Kidney (tissue), 14 donors: ENCODE results near the gene LMX1B. TPM values are rescaled to one million over a fixed set of nuclear protein-coding genes. Genes with fewer than 3 reads are reported as not detected.
"Not testable (repeated sequence)": the region's sequence is repeated elsewhere in the genome, so short reads cannot be mapped to it uniquely, and the experiment has no call there.

Experiments
- DNase-seq, 5 donors: peaks; one replicate each; pipeline ENCODE4 v3.0.0-alpha.2; 2013 to 2020
- FAIRE-seq: peaks from 2 replicates; lab custom pipeline; 2012; peaks lifted over from hg19 to GRCh38; lab: Jason Lieb, UNC
- H3K27ac ChIP-seq, 2 donors: one replicate each; pipeline ENCODE4 v1.7.0; 2013; ENCODE audit warnings: low read depth in 2 of 2, low read length in 2 of 2, inconsistent platforms in 1 of 2
- H3K27me3 ChIP-seq: one replicate; pipeline ENCODE4 v1.7.1; 2013; ENCODE audit warnings: low read length, inconsistent platforms; ENCODE audit not compliant: control insufficient read depth, insufficient read depth
- H3K36me3 ChIP-seq, 3 donors: one replicate each; pipeline versions ENCODE4 v1.7.0 to v1.7.1; 2013; ENCODE audit warnings: low read length in 3 of 3, control low read depth in 1 of 3, inconsistent platforms in 1 of 3; ENCODE audit not compliant: insufficient read depth in 3 of 3, control insufficient read depth in 2 of 3
- H3K4me1 ChIP-seq, 3 donors: one replicate each; pipeline versions ENCODE4 v1.7.0 to v1.7.1; 2013; ENCODE audit warnings: low read length in 3 of 3, inconsistent platforms in 1 of 3, low read depth in 1 of 3; ENCODE audit not compliant: control insufficient read depth in 2 of 3, insufficient read depth in 2 of 3
- H3K4me3 ChIP-seq, 3 donors: one replicate each; pipeline versions ENCODE4 v1.7.0 to v1.8.1; 2013; ENCODE audit warnings: low read length in 3 of 3, control low read depth in 1 of 3, inconsistent platforms in 1 of 3
- H3K9ac ChIP-seq, 3 donors: one replicate each; pipeline versions ENCODE4 v1.7.0 to v1.7.1; 2013; ENCODE audit warnings: low read length in 3 of 3, control low read depth in 1 of 3, inconsistent platforms in 1 of 3
- H3K9me3 ChIP-seq, 3 donors: one replicate each; pipeline versions ENCODE4 v1.7.0 to v1.7.1; 2013; ENCODE audit warnings: low read length in 3 of 3, control low read depth in 1 of 3, inconsistent platforms in 1 of 3; ENCODE audit not compliant: control insufficient read depth in 2 of 3, insufficient read depth in 1 of 3
- CTCF ChIP-seq: IDR thresholded peaks from 3 replicates; pipeline ENCODE4 v1.5.1; 2012; ENCODE audit warnings: mild to moderate bottlenecking, moderate library complexity, borderline replicate concordance; ENCODE audit not compliant: insufficient read depth; ENCODE audit errors: extremely low read depth
- intact Hi-C: fragments of 100-400 bp; cut with DNase I; formaldehyde crosslinking; loops from one replicate; pipeline ENCODE4 v1.11.1; 2022
- polyA plus RNA-seq: library from polyadenylated mRNA; stranded (reverse); fragments of 350-450 nt; fragmentation: Illumina TruSeq; extraction: RNeasy Lipid Tissue Mini Kit (QIAGEN cat#74804); gene quantifications from one replicate; pipeline ENCODE4 v1.2.3, GENCODE V29; 2014; ENCODE audit warnings: low read depth, low replicate concordance; ENCODE audit not compliant: insufficient read depth
- total RNA-seq: library from RNA; stranded (reverse); fragmentation: NEBNext Ultra II Directional; extraction: Animal tissue kit (Norgen Biotek cat#: 25700); gene quantifications from one replicate; pipeline ENCODE4 v1.2.1, GENCODE V29; 2021
- donor health status: control.
- donor health status: control.
- donor health status: control.
- donor health status: control.
- donor health status: control.
- donor health status: DM: yes; HTN: yes; CAD: no.
- donor health status: Normal renal cell carcinoma (clear cell type).

The LMX1B gene
- total and polyA plus RNA-seq, 2 donors from 2014 or later, result 0.57 to 2.6 TPM

- DNase-seq, result no peak
- Histone ChIP-seq H3K9me3 (no peaks in the 10 kb centered on the region), H3K4me1 (peaks cover 0 to 4% (median 3%) of the 10 kb centered on the region in 3 donors), H3K27ac (no peak overlapping the region), H3K9ac (no peak overlapping the region), H3K36me3 (no peaks in the 10 kb centered on the region), H3K27me3 (no peaks in the 10 kb centered on the region), H3K4me3 (no peak overlapping the region)
- TF ChIP-seq CTCF, result no peak
- intact Hi-C loops, result loop anchor here (5.0 kb wide), 1 partner anchor 76 kb away; no protein-coding TSS in a partner anchor
- no peak for FAIRE-seq
Observed at GRCh38 chr9:126706698-126707053, 92.9 kb downstream of the LMX1B start.

- Histone ChIP-seq H3K27ac (no peak overlapping the region), H3K36me3 (no peaks in the 10 kb centered on the region), H3K4me3 (no peak overlapping the region), H3K27me3 (no peaks in the 10 kb centered on the region), H3K9ac (no peak overlapping the region), H3K4me1 (peaks cover 0 to 4% (median 3%) of the 10 kb centered on the region in 3 donors), H3K9me3 (no peaks in the 10 kb centered on the region)
- FAIRE-seq, result no peak
- peak in 1 of 5 donors; percentile 18 for DNase-seq
- TF ChIP-seq CTCF, result no peak
- intact Hi-C loops, result loop anchor here (5.0 kb wide), 1 partner anchor 75 kb away; no protein-coding TSS in a partner anchor
Observed at GRCh38 chr9:126707083-126707482, 93.4 kb downstream of the LMX1B start.

GRCh38 chr9:126707712-126708111, 94.0 kb downstream of the LMX1B start:
- intact Hi-C loops, result loop anchor here (5.0 kb wide), 1 partner anchor 75 kb away; no protein-coding TSS in a partner anchor
- not testable (repeated sequence) for DNase-seq, FAIRE-seq, H3K27ac ChIP-seq, H3K9me3 ChIP-seq, H3K9ac ChIP-seq, H3K4me1 ChIP-seq, H3K27me3 ChIP-seq, H3K4me3 ChIP-seq, H3K36me3 ChIP-seq

- no peak for TF ChIP-seq CTCF
- peak in 1 of 5 donors; percentile 8 for DNase-seq
- no peak overlapping the region for H3K4me3 ChIP-seq
- no peak overlapping the region for H3K9ac ChIP-seq
- H3K27me3 ChIP-seq, result no peaks in the 10 kb centered on the region
- no peaks in the 10 kb centered on the region for H3K36me3 ChIP-seq
- intact Hi-C loops, result loop anchor here (5.0 kb wide), 1 partner anchor 74 kb away; no protein-coding TSS in a partner anchor
- H3K9me3 ChIP-seq, result no peaks in the 10 kb centered on the region
- H3K4me1 ChIP-seq, result peaks cover 0 to 4% (median 3%) of the 10 kb centered on the region in 3 donors
- FAIRE-seq, result no peak
- peak overlapping the region in 1 of 2 donors; percentile 22 for H3K27ac ChIP-seq
Observed at GRCh38 chr9:126708178-126708577, 94.5 kb downstream of the LMX1B start.
